Caco-2 (cell line): ENCODE data around the gene HES5. TPM values are rescaled to one million over a fixed set of nuclear protein-coding genes. Genes with fewer than 3 reads are reported as not detected.
A peak's percentile ranks its signal among the peaks of the same experiment; 100 is the strongest.

Experiments used
- BruUV-seq: library from RNA; stranded (reverse); fragments of 400-500 nt; replicated peaks from 2 replicates; lab custom pipeline; 2021; lab: Mats Ljungman, UMichigan
- CTCF ChIA-PET: fragments of 300-600 bp; sonication (Branson Sonifier 250); formaldehyde crosslinking; loops from one replicate; lab custom pipeline; 2022; ENCODE audit warnings: antibody characterized with exemption; lab: Charles Lee
- POLR2A ChIA-PET: fragments of 300-600 bp; sonication (Branson Sonifier 250); formaldehyde crosslinking; loops from one replicate; lab custom pipeline; 2022; ENCODE audit warnings: antibody characterized with exemption; lab: Charles Lee
- DNase-seq, 2 experiments: peaks; one replicate each; pipeline versions ENCODE4 v3.0.0 to v3.0.0-alpha.2; 2020 to 2022
- H3K27me3 ChIP-seq: replicated peaks from 2 replicates; pipeline ENCODE4 v1.6.0; 2011; ENCODE audit warnings: low read length; ENCODE audit not compliant: control insufficient read depth, insufficient read depth
- H3K36me3 ChIP-seq: 2 replicates; pipeline ENCODE4 v1.5.1; 2011; ENCODE audit warnings: low read length; ENCODE audit not compliant: control insufficient read depth, insufficient read depth
- H3K4me1 ChIP-seq: fragments of 250-450 bp; sonication (Bioruptor Pico); 2 replicates; pipeline ENCODE4 v1.5.1; 2020; ENCODE audit warnings: mild to moderate bottlenecking
- H3K4me3 ChIP-seq: 2 replicates; pipeline ENCODE4 v1.5.1; 2011; ENCODE audit warnings: low read depth, mild to moderate bottlenecking, control low read depth, low read length
- H3K9me3 ChIP-seq: fragments of 250-450 bp; sonication (Bioruptor Pico); 2 replicates; pipeline ENCODE4 v1.5.1; 2020; ENCODE audit warnings: mild to moderate bottlenecking, moderate library complexity
- H3K27ac Mint-ChIP-seq: one replicate; pipeline ENCODE4 v1.8.0; 2022; ENCODE audit warnings: mixed read lengths; ENCODE audit not compliant: unreplicated experiment
- H3K27me3 Mint-ChIP-seq: one replicate; pipeline ENCODE4 v1.8.0; 2022; ENCODE audit warnings: mixed read lengths; ENCODE audit not compliant: insufficient read depth, unreplicated experiment
- H3K36me3 Mint-ChIP-seq: one replicate; pipeline ENCODE4 v1.8.0; 2022; ENCODE audit warnings: mild to moderate bottlenecking, mixed read lengths; ENCODE audit not compliant: insufficient read depth, unreplicated experiment
- H3K4me1 Mint-ChIP-seq: one replicate; pipeline ENCODE4 v1.8.0; 2022; ENCODE audit warnings: low read depth, mixed read lengths; ENCODE audit not compliant: unreplicated experiment
- H3K4me3 Mint-ChIP-seq: one replicate; pipeline ENCODE4 v1.8.0; 2022; ENCODE audit warnings: mild to moderate bottlenecking, moderate library complexity, mixed read lengths; ENCODE audit not compliant: unreplicated experiment
- H3K9me3 Mint-ChIP-seq: one replicate; pipeline ENCODE4 v1.8.0; 2022; ENCODE audit warnings: mixed read lengths; ENCODE audit not compliant: unreplicated experiment
- CTCF ChIP-seq, 2 experiments: fragments of 200-600 bp in 1 of 2; IDR thresholded peaks; 1 replicate in 1 of 2; 2 replicates in 1 of 2; pipeline versions ENCODE4 v1.5.1 to v1.8.0; 2011 to 2022; ENCODE audit warnings: antibody characterized with exemption in 1 of 2, control low read depth in 1 of 2, inconsistent platforms in 1 of 2, low read depth in 1 of 2, low read length in 1 of 2, mild to moderate bottlenecking in 1 of 2, moderate library complexity in 1 of 2; ENCODE audit not compliant: insufficient read depth in 1 of 2, severe bottlenecking in 1 of 2, unreplicated experiment in 1 of 2
- intact Hi-C: fragments of 100-400 bp; cut with micrococcal nuclease; formaldehyde crosslinking; loops from one replicate; pipeline ENCODE4 v1.10.0; 2022; ENCODE audit not compliant: unreplicated experiment
- total RNA-seq: library from RNA; stranded (reverse); gene quantifications from 2 replicates; pipeline ENCODE4 v1.2.3, GENCODE V29; 2022

HES5 gene
- total RNA-seq, 1 experiment from 2014 or later, result not detected

- peaks cover 6% of the 10 kb centered on the region for H3K36me3 Mint-ChIP-seq
- no peaks in the 10 kb centered on the region for H3K9me3 ChIP-seq
- TF ChIP-seq CTCF (IDR thresholded peaks at IDR 0.05; ENCODE audit: insufficient read depth in 1 of 2, low read depth in 1 of 2, low read length in 1 of 2, severe bottlenecking in 1 of 2, unreplicated experiment in 1 of 2), result no peak
- TSS peak; percentile 61 for BruUV-seq
- H3K4me1 ChIP-seq, result peaks cover 8% of the 10 kb centered on the region
- peak overlapping the region; percentile 65 for H3K4me3 ChIP-seq
- ChIA-PET POLR2A (interaction anchor here (0.6 to 1.1 kb wide), 5 partner anchors 20 to 155 kb away, joined by 3 to 8 read pairs (median 4); partner anchors contain the start of genes MORN1, PANK4, PEX10 and RER1), CTCF (interaction anchor here (0.8 to 1.4 kb wide), 7 partner anchors 14 to 133 kb away, joined by 3 to 8 read pairs (median 3); partner anchors contain the start of genes PANK4 and PEX10)
- H3K27ac Mint-ChIP-seq, result no peak overlapping the region
- H3K4me1 Mint-ChIP-seq, result no peaks in the 10 kb centered on the region
- intact Hi-C loops, result loop anchor here (1.0 kb wide), 1 partner anchor 20 kb away; the partner anchor contains the start of gene PANK4
- H3K36me3 ChIP-seq, result no peaks in the 10 kb centered on the region
- no peaks in the 10 kb centered on the region for H3K27me3 Mint-ChIP-seq
- peak; percentile 67 to 76 for DNase-seq
- H3K4me3 Mint-ChIP-seq, result peak overlapping the region; percentile 85
- no peaks in the 10 kb centered on the region for H3K9me3 Mint-ChIP-seq
- no peaks in the 10 kb centered on the region for H3K27me3 ChIP-seq
Observed at GRCh38 chr1:2546515-2547209, 16.6 kb upstream of the HES5 start.

DNA sequence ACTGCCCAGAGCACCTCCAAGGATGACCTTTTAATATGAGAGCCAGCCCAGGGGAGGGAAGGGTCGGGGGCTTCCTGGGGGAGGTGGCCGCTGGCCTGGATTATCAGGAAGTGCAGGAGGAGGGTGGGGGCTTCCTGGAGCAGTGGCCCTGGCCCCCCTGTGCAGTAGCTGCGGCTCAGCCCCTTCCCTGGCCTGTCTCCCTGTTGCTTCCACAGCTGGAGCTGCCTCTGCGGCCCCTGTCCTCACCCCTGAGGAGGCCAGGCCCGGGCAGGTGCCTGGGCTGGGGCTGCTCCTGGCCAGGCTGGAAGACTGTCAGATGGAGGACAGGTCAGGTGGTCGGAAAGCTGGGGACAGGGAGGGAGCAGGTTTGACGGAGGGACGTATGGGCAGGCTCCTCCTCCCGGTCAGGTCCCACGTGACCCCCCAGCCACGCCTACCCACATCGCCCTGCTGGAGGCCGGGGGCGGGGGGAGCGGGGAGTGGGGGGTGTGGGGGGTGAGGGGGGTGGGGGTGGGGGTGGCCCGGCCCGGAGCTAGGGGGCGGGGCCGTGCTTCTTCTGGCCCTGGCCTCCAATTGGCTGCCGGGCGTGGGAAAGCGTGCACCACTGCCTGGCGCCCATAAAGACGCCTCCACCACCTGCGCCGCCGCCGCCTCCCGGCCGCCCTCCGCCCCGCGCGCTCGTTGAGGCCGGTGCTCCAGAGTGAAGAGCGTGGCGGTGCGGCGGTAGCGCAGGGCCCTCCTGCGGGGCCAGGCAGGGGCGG lies 15.9 kb upstream of the HES5 start:
- no peak for TF ChIP-seq CTCF (IDR thresholded peaks at IDR 0.05; ENCODE audit: insufficient read depth in 1 of 2, low read depth in 1 of 2, low read length in 1 of 2, severe bottlenecking in 1 of 2, unreplicated experiment in 1 of 2)
- ChIA-PET POLR2A (interaction anchor here (0.7 to 1.1 kb wide), 4 partner anchors 20 to 154 kb away, joined by 3 to 4 read pairs (median 4); partner anchors contain the start of genes MORN1, PANK4, PEX10 and RER1), CTCF (interaction anchor here (0.8 to 1.3 kb wide), 5 partner anchors 14 to 133 kb away, joined by 3 to 8 read pairs (median 3); partner anchors contain the start of gene PEX10)
- no peaks in the 10 kb centered on the region for H3K9me3 Mint-ChIP-seq
- H3K4me1 ChIP-seq, result peaks cover 8% of the 10 kb centered on the region
- no peaks in the 10 kb centered on the region for H3K27me3 Mint-ChIP-seq
- H3K27ac Mint-ChIP-seq, result no peak overlapping the region
- no peaks in the 10 kb centered on the region for H3K9me3 ChIP-seq
- no TSS peak for BruUV-seq
- intact Hi-C loops, result loop anchor here (1.0 kb wide), 1 partner anchor 20 kb away; the partner anchor contains the start of gene PANK4
- peaks cover 6% of the 10 kb centered on the region for H3K36me3 Mint-ChIP-seq
- DNase-seq, result peak; percentile 90 to 91
- H3K36me3 ChIP-seq, result no peaks in the 10 kb centered on the region
- no peaks in the 10 kb centered on the region for H3K4me1 Mint-ChIP-seq
- peak overlapping the region; percentile 85 for H3K4me3 Mint-ChIP-seq
- no peaks in the 10 kb centered on the region for H3K27me3 ChIP-seq
- peak overlapping the region; percentile 65 for H3K4me3 ChIP-seq
